Measurements from ENCODE around the gene NSMCE1. TPM values are rescaled to one million over a fixed set of nuclear protein-coding genes. Genes with fewer than 3 reads are reported as not detected.

The NSMCE1 gene
- total and polyA plus RNA-seq, 4 donors, result 16.5 to 39.0 (median 21.7) TPM

DNA sequence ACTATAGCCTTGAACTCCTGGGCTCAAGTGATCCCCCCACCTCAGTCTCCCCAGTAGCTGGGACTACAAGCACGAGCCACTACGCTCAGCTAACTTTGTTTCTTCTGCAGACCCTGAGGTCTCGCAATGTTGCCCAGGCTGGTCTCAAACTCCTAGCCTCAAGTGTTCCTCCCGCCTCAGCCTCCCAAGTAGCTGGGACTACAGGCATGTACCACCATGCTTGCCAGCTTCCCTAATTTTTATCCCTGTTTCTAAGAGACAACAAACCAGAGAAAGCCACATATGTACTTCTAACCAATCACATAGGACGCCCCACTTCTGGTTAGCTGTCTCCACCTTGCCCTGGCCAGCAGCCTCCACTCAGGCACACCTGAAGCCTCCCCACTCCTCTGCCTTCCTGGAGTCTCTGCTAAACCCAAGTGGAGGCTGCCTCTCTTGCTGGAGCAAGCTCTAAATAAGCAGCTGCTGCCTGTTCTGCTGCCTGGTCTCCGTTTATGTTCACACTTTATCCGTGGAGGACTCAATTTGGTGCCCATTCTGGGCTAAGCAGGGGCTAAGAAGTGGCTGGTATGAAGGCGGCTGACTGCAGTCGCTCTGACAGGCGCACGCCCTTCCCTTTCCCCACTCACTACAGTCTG, 24.7 kb downstream of the NSMCE1 start:
- H3K27me3 ChIP-seq (ENCODE audit: control insufficient read depth in 4 of 4, insufficient read depth in 4 of 4, low read length in 3 of 4), result no peaks in the 10 kb centered on the region
- peak; percentile 30 for DNase-seq (ENCODE audit: low spot score)
- H3K9ac ChIP-seq (ENCODE audit: low read depth in 1 of 2, low read length in 2 of 2), result no peak overlapping the region
- H3K4me1 ChIP-seq (ENCODE audit: control insufficient read depth in 4 of 4, insufficient read depth in 4 of 4, low read length in 3 of 4), result peaks cover 0 to 11% (median 2%) of the 10 kb centered on the region in 4 donors
- H3K36me3 ChIP-seq (ENCODE audit: control insufficient read depth in 4 of 4, insufficient read depth in 3 of 4, low read depth in 1 of 4, low read length in 3 of 4), result peaks cover 0 to 2% (median 0%) of the 10 kb centered on the region in 4 donors
- TF ChIP-seq NR2F2 (IDR thresholded peaks at IDR 0.05), result no peak
- TF ChIP-seq, protein P1, sequence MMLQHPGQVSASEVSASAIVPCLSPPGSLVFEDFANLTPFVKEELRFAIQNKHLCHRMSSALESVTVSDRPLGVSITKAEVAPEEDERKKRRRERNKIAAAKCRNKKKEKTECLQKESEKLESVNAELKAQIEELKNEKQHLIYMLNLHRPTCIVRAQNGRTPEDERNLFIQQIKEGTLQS (IDR thresholded peaks at IDR 0.05), result no peak
- TF ChIP-seq YY1 (IDR thresholded peaks at IDR 0.05), result no peak
- TF ChIP-seq, protein P2, sequence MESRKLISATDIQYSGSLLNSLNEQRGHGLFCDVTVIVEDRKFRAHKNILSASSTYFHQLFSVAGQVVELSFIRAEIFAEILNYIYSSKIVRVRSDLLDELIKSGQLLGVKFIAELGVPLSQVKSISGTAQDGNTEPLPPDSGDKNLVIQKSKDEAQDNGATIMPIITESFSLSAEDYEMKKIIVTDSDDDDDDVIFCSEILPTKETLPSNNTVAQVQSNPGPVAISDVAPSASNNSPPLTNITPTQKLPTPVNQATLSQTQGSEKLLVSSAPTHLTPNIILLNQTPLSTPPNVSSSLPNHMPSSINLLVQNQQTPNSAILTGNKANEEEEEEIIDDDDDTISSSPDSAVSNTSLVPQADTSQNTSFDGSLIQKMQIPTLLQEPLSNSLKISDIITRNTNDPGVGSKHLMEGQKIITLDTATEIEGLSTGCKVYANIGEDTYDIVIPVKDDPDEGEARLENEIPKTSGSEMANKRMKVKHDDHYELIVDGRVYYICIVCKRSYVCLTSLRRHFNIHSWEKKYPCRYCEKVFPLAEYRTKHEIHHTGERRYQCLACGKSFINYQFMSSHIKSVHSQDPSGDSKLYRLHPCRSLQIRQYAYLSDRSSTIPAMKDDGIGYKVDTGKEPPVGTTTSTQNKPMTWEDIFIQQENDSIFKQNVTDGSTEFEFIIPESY (IDR thresholded peaks at IDR 0.05), result no peak
- no peak for TF ChIP-seq RXRA (IDR thresholded peaks at IDR 0.05)
- TF ChIP-seq HNF4G (IDR thresholded peaks at IDR 0.05), result no peak
- no peak for TF ChIP-seq JUND (IDR thresholded peaks at IDR 0.05)
- no peak for TF ChIP-seq HNF4A (conservative IDR thresholded peaks at IDR 0.05)
- TF ChIP-seq EGR1 (IDR thresholded peaks at IDR 0.05; ENCODE audit: low read depth in 2 of 2), result no peak
- no peak for TF ChIP-seq RAD21 (IDR thresholded peaks at IDR 0.05)
- TF ChIP-seq GABPA (IDR thresholded peaks at IDR 0.05 in 1 of 2, conservative IDR thresholded peaks at IDR 0.05 in 1 of 2), result no peak
- TF ChIP-seq, protein P3, sequence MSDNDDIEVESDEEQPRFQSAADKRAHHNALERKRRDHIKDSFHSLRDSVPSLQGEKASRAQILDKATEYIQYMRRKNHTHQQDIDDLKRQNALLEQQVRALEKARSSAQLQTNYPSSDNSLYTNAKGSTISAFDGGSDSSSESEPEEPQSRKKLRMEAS (IDR thresholded peaks at IDR 0.05), result no peak
- TF ChIP-seq, protein P4, sequence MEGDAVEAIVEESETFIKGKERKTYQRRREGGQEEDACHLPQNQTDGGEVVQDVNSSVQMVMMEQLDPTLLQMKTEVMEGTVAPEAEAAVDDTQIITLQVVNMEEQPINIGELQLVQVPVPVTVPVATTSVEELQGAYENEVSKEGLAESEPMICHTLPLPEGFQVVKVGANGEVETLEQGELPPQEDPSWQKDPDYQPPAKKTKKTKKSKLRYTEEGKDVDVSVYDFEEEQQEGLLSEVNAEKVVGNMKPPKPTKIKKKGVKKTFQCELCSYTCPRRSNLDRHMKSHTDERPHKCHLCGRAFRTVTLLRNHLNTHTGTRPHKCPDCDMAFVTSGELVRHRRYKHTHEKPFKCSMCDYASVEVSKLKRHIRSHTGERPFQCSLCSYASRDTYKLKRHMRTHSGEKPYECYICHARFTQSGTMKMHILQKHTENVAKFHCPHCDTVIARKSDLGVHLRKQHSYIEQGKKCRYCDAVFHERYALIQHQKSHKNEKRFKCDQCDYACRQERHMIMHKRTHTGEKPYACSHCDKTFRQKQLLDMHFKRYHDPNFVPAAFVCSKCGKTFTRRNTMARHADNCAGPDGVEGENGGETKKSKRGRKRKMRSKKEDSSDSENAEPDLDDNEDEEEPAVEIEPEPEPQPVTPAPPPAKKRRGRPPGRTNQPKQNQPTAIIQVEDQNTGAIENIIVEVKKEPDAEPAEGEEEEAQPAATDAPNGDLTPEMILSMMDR (IDR thresholded peaks at IDR 0.05; ENCODE audit: low read depth, low read length, missing input control), result no peak
- TF ChIP-seq, protein P5, sequence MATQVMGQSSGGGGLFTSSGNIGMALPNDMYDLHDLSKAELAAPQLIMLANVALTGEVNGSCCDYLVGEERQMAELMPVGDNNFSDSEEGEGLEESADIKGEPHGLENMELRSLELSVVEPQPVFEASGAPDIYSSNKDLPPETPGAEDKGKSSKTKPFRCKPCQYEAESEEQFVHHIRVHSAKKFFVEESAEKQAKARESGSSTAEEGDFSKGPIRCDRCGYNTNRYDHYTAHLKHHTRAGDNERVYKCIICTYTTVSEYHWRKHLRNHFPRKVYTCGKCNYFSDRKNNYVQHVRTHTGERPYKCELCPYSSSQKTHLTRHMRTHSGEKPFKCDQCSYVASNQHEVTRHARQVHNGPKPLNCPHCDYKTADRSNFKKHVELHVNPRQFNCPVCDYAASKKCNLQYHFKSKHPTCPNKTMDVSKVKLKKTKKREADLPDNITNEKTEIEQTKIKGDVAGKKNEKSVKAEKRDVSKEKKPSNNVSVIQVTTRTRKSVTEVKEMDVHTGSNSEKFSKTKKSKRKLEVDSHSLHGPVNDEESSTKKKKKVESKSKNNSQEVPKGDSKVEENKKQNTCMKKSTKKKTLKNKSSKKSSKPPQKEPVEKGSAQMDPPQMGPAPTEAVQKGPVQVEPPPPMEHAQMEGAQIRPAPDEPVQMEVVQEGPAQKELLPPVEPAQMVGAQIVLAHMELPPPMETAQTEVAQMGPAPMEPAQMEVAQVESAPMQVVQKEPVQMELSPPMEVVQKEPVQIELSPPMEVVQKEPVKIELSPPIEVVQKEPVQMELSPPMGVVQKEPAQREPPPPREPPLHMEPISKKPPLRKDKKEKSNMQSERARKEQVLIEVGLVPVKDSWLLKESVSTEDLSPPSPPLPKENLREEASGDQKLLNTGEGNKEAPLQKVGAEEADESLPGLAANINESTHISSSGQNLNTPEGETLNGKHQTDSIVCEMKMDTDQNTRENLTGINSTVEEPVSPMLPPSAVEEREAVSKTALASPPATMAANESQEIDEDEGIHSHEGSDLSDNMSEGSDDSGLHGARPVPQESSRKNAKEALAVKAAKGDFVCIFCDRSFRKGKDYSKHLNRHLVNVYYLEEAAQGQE (IDR thresholded peaks at IDR 0.05), result no peak
- 93% methylated on average over 11 of the region's 11 CpGs for WGBS
- no peaks in the 10 kb centered on the region for H3K9me3 ChIP-seq (ENCODE audit: control insufficient read depth in 4 of 4, low read length in 3 of 4)
- H3K27ac ChIP-seq (ENCODE audit: low read depth in 1 of 2, low read length in 2 of 2), result peak overlapping the region; percentile 58 to 76
- H3K4me3 ChIP-seq (ENCODE audit: low read depth in 1 of 3, low read length in 3 of 3), result no peak overlapping the region
